Right renal cortex interstitium (tissue), 3 donors: ENCODE measurements around the gene OR4D6. TPM values are rescaled to one million over a fixed set of nuclear protein-coding genes. Genes with fewer than 3 reads are reported as not detected.

Experiments
- DNase-seq, 3 donors: peaks; one replicate each; pipeline ENCODE4 v3.0.0-alpha.2; 2013; ENCODE audit warnings: low read depth in 3 of 3, low spot score in 2 of 3
- polyA plus RNA-seq, 3 donors: library from polyadenylated mRNA; unstranded; fragments of 120-200 nt; gene quantifications; one replicate each; pipeline ENCODE4 v1.2.1, GENCODE V29; 2013; ENCODE audit not compliant: insufficient read length in 3 of 3

OR4D6 gene
- polyA plus RNA-seq, 3 donors: not detected

- no peak for DNase-seq
Observed at GRCh38 chr11:59503276-59503675, 46.5 kb downstream of the OR4D6 start, which contains the start of gene OR4D11. Gene OR4D11, plus strand, starts transcription at chr11:59503576. Its CDS starts 0 bp downstream, at chr11:59503576.

Other genes starting within 250 kb of the OR4D6 start
- gene MPEG1, start 244.0 kb upstream of the OR4D6 start, polyA plus RNA-seq: 10 to 100 TPM in 1 of 3 donors, 1 to 10 TPM in 2; 9.3 to 11.1 (median 9.4) TPM
- not detected for gene OR5AN1, start 98.1 kb upstream of the OR4D6 start, polyA plus RNA-seq
- gene OR5A2, start 30.5 kb upstream of the OR4D6 start, polyA plus RNA-seq: not detected
- gene OR5A1, start 20.5 kb upstream of the OR4D6 start, polyA plus RNA-seq: not detected
- not detected for gene OR4D10, start 16.4 kb downstream of the OR4D6 start, polyA plus RNA-seq
- gene OR4D11, start 46.6 kb downstream of the OR4D6 start, polyA plus RNA-seq: not detected
- under 1 TPM in 2 of 3 donors, not detected in 1; 0.04 TPM for gene OR4D9, start 54.6 kb downstream of the OR4D6 start, polyA plus RNA-seq
- gene OSBP, start 158.8 kb downstream of the OR4D6 start, polyA plus RNA-seq: 10 to 100 TPM; 60.4 to 62.9 (median 62.5) TPM
- gene PATL1, start 212.1 kb downstream of the OR4D6 start, polyA plus RNA-seq: 10 to 100 TPM; 41.4 to 45.8 (median 43.0) TPM